Lower leg skin (tissue), 4 donors: ENCODE measurements around the gene ZYG11A. TPM values are rescaled to one million over a fixed set of nuclear protein-coding genes. Genes with fewer than 3 reads are reported as not detected.
"Not testable (repeated sequence)": the region's sequence is repeated elsewhere in the genome, so short reads cannot be mapped to it uniquely, and the experiment has no call there.

Experiments used
- DNase-seq, 2 donors: peaks; one replicate each; pipeline ENCODE4 v3.0.0-alpha.2; 2019; ENCODE audit warnings: low spot score in 2 of 2
- H3K4me3 ChIP-seq: fragments of 200-600 bp; sonication (generic); 2 replicates; pipeline ENCODE4 v1.5.1; 2017; ENCODE audit warnings: mild to moderate bottlenecking, low read depth; ENCODE audit not compliant: poor library complexity, severe bottlenecking
- POLR2A ChIP-seq, 2 donors: fragments of 450-650 bp; IDR thresholded peaks; one replicate each; pipeline ENCODE4 v1.6.1; 2016 to 2017; ENCODE audit warnings: antibody characterized with exemption in 2 of 2, mild to moderate bottlenecking in 1 of 2, moderate library complexity in 1 of 2
- WGBS, 2 donors: methylation state at CpG; one replicate each; pipeline ENCODE4 v1.1.5; 2018; 5-methylcytosine and 5-hydroxymethylcytosine counted together
- intact Hi-C: fragments of 100-400 bp; cut with DNase I; formaldehyde crosslinking; loops from one replicate; pipeline ENCODE4 v1.15.0; 2023; ENCODE audit warnings: low total_unique reads
- total RNA-seq, 4 donors: library from RNA; depleted of rRNA; stranded (reverse); fragments of >200 nt; gene quantifications; one replicate each; pipeline ENCODE4 v1.1.0, GENCODE V29; 2016
- TF ChIP-seq, protein P1 (sequence below), 3 donors: fragments of 450-650 bp; IDR thresholded peaks; one replicate each; pipeline ENCODE4 v1.5.1; 2016; ENCODE audit warnings: antibody characterized with exemption in 3 of 3, mild to moderate bottlenecking in 3 of 3, moderate library complexity in 2 of 3

The ZYG11A gene
- total RNA-seq, 4 donors from 2014 or later = 0.03 to 0.25 (median 0.12) TPM

DNA sequence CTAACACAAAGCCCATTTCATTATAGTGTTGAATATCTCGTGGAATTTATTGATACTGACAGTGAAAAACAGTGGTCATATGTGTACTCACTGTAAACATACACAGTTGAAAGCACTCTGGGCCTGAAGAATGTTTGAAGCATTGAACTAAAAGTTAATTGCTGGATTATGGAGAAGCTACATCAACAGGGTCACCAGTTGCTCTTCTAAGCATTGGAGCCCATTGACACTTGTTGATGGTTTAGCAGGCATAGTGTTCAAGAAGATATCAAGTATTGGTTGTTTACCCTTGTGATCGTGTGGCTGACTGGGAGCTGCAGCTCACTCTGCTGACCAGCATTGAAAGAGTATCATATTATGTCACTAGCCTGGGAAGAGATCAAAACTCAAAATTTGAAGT is 10.3 kb downstream of the ZYG11A start:
- TF ChIP-seq, protein P1, sequence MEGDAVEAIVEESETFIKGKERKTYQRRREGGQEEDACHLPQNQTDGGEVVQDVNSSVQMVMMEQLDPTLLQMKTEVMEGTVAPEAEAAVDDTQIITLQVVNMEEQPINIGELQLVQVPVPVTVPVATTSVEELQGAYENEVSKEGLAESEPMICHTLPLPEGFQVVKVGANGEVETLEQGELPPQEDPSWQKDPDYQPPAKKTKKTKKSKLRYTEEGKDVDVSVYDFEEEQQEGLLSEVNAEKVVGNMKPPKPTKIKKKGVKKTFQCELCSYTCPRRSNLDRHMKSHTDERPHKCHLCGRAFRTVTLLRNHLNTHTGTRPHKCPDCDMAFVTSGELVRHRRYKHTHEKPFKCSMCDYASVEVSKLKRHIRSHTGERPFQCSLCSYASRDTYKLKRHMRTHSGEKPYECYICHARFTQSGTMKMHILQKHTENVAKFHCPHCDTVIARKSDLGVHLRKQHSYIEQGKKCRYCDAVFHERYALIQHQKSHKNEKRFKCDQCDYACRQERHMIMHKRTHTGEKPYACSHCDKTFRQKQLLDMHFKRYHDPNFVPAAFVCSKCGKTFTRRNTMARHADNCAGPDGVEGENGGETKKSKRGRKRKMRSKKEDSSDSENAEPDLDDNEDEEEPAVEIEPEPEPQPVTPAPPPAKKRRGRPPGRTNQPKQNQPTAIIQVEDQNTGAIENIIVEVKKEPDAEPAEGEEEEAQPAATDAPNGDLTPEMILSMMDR (IDR thresholded peaks at IDR 0.05) = no peak
- no peak for TF ChIP-seq POLR2A (IDR thresholded peaks at IDR 0.05)
- DNase-seq = peak in 1 of 2 donors; percentile 14
- WGBS, 2 donors = 88 to 91% methylated on average over 2 of the region's 2 CpGs
- H3K4me3 ChIP-seq = no peak overlapping the region
- intact Hi-C loops = no loop called here

DNA sequence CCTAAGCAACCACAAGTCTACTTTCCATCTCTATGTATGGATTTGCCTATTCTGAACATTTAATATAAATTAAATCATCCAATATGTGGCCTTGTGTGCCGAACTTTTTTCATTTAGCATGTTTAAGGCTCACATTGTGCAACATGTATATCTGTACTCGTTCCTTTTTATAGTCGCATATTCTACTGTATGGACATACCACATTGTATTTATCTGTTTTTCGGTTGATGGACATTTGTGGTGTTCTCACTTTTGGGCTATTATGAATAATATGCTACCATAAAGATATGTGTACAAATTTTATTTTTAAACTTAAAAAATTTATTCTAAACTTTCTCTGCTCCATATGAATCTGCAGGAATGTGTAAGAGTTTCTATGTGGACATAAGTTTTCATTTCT is 13.0 kb downstream of the ZYG11A start:
- no peak for TF ChIP-seq POLR2A (IDR thresholded peaks at IDR 0.05)
- TF ChIP-seq, protein P1 (IDR thresholded peaks at IDR 0.05) = no peak
- intact Hi-C loops = no loop called here
- WGBS, 2 donors = 95 to 96% methylated on average over 4 of the region's 4 CpGs
- no peak for DNase-seq
- no peak overlapping the region for H3K4me3 ChIP-seq

DNA sequence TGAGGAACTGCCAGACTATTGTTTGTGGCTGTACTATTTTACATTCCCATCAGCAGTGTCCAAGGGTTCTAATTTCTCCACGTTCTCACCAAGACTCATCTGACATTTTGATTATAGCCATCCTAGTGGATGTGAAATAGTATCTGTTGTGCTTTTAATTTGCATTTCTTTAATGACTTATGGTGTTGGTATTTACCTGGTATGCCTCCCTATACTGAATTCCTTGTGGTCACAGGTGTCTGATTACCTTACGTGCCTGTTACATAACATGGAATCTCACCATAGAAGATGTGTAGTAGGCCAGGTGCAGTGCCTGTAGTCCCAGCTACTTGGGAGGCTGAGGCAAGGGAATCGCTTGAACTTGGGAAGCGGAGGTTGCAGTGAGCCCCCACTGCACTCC is 13.5 kb downstream of the ZYG11A start:
- no peak overlapping the region for H3K4me3 ChIP-seq
- TF ChIP-seq, protein P1 (IDR thresholded peaks at IDR 0.05) = no peak
- TF ChIP-seq POLR2A (IDR thresholded peaks at IDR 0.05) = no peak
- peak in 1 of 2 donors; percentile 18 for DNase-seq
- intact Hi-C loops = no loop called here
- 90 to 91% methylated on average over 4 of the region's 4 CpGs for WGBS, 2 donors

DNA sequence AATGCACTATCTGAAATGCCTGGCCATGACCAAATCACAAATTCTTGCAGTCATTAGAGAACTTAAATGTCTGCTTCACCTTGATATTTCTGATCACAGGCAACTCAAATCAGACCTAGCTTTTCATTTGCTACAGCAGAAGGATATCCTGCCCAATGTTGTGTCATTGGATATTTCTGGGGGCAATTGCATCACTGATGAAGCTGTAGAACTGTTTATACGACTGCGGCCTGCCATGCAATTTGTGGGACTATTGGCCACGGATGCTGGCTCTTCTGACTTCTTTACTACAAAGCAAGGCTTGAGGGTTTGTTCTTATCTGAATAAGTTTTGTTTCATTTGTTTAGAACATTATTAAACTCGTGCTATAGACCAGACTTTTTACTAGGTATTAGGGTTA is 14.9 kb downstream of the ZYG11A start:
- 82 to 85% methylated on average over 4 of the region's 4 CpGs for WGBS, 2 donors
- no peak overlapping the region for H3K4me3 ChIP-seq
- peak in 1 of 2 donors; percentile 10 for DNase-seq
- TF ChIP-seq, protein P1 (IDR thresholded peaks at IDR 0.05) = no peak
- TF ChIP-seq POLR2A (IDR thresholded peaks at IDR 0.05) = no peak
- intact Hi-C loops = no loop called here

DNA sequence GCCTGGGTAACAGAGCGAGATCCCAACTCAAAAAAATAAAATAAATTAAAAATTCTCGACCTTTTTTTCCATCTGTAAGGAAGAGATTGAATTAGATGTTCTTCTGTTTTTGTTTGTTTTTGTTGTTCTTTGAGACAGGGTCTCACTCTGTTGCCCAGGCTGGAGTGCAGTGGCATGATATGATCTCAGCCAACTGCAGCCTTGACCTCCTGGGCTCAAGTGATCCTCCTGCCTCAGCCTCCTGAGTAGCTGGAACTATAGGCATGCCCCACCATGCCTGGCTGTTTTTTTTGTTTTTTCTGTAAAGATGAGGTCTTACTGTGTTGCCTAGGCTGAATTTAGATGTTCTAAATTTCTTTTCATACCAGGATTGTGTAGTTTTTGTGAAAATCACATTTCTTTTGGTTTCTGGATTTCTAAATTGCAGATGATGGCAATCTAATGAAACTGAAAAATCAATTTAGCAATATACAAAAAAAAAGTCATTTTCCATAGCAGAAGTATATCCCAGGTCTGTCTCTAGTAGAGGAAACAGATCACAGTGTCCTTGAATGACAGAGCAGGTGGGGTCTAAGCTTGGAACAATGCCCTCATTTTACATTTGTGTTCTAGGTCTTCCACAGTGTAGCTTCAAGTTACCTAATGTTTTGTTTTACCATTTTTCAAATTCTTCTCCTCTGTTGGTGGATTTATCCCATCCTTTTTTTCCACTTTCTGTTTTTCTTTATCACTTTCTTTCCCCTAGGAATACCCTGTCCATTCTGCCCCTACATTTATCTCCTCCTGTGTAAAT is 20.3 kb downstream of the ZYG11A start:
- WGBS, 2 donors = 92 to 94% methylated on average over 2 of the region's 2 CpGs
- no peak for DNase-seq
- no peak for TF ChIP-seq POLR2A (IDR thresholded peaks at IDR 0.05)
- intact Hi-C loops = no loop called here
- H3K4me3 ChIP-seq = no peak overlapping the region

DNA sequence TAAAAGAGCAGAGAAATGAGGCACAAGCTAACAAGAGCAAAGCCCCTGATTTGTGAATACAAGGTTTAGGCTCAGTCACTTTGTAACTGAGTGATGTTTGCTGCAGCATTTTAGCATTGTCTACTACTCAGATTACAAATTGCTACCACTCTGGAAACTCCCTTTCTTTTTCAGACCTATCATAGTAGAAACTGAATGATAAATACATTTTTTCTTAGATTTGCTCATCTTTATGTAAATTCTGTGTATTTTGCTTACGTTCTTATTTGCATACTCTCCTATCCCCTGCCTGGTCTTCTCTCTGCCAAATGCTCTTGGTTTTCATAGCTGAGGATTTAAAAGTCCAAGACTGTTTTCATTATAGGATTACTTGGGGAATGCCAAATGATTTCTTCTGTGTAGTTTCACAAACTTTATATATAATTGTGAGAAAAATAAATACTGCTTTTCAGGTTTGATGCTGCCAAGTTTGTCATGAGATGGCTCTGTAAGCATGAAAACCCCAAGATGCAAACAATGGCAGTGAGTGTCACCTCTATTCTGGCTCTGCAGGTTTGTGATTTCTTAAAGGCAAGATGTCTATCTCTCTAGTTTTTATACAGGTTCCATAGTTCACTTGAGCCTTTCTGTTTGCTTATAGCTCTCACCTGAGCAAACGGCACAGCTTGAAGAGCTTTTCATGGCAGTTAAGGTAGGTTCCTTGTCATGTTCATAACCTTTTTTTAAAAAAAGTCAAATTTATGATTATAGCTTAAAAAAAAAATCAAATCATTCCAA is 24.7 kb downstream of the ZYG11A start:
- no peak for DNase-seq
- TF ChIP-seq, protein P1 (IDR thresholded peaks at IDR 0.05) = no peak
- no peak for TF ChIP-seq POLR2A (IDR thresholded peaks at IDR 0.05)
- no peak overlapping the region for H3K4me3 ChIP-seq
- intact Hi-C loops = no loop called here
- WGBS, 2 donors = 62 to 65% methylated on average over 2 of the region's 2 CpGs

DNA sequence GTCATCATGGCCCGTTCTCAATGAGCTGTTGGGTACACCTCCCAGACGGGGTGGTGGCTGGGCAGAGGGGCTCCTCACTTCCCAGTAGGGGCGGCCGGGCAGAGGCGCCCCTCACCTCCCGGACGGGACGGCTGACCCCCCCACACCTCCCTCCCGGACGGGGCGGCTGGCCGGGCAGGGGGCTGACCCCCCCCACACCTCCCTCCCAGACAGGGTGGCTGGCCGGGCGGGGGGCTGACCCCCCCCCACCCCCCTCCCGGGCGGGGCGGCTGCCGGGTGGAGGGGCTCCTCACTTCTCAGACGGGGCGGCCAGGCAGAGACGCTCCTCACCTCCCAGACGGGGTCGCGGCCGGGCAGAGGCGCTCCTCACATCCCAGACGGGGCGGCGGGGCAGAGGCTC is 27.2 kb downstream of the ZYG11A start:
- 98 to 100% methylated on average over 7 to 19 of the region's 29 CpGs for WGBS, 2 donors
- peak in 1 of 2 donors; percentile 3 for DNase-seq
- intact Hi-C loops, H3K4me3 ChIP-seq: not testable (repeated sequence)
